GM12864 (cell line): ENCODE data around the gene SSTR5.

ENCODE experiments used
- DNase-seq: peaks from one replicate; pipeline ENCODE4 v3.0.0-alpha.2; 2011; ENCODE audit warnings: low read depth
- H3K4me3 ChIP-seq: 2 replicates; pipeline ENCODE4 v1.5.1; 2011; ENCODE audit warnings: mild to moderate bottlenecking, low read depth, low read length, control low read depth
- TF ChIP-seq, protein P1 (sequence below): IDR thresholded peaks from 2 replicates; pipeline ENCODE4 v1.5.1; 2011; ENCODE audit warnings: low read depth, mild to moderate bottlenecking, moderate library complexity, low read length, control low read depth, inconsistent platforms; ENCODE audit errors: missing control alignments

The SSTR5 gene

GRCh38 chr16:1067629-1068028 lies 4.9 kb upstream of the SSTR5 start:
- no peak overlapping the region for H3K4me3 ChIP-seq
- DNase-seq = no peak
- TF ChIP-seq, protein P1, sequence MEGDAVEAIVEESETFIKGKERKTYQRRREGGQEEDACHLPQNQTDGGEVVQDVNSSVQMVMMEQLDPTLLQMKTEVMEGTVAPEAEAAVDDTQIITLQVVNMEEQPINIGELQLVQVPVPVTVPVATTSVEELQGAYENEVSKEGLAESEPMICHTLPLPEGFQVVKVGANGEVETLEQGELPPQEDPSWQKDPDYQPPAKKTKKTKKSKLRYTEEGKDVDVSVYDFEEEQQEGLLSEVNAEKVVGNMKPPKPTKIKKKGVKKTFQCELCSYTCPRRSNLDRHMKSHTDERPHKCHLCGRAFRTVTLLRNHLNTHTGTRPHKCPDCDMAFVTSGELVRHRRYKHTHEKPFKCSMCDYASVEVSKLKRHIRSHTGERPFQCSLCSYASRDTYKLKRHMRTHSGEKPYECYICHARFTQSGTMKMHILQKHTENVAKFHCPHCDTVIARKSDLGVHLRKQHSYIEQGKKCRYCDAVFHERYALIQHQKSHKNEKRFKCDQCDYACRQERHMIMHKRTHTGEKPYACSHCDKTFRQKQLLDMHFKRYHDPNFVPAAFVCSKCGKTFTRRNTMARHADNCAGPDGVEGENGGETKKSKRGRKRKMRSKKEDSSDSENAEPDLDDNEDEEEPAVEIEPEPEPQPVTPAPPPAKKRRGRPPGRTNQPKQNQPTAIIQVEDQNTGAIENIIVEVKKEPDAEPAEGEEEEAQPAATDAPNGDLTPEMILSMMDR = no peak

DNA sequence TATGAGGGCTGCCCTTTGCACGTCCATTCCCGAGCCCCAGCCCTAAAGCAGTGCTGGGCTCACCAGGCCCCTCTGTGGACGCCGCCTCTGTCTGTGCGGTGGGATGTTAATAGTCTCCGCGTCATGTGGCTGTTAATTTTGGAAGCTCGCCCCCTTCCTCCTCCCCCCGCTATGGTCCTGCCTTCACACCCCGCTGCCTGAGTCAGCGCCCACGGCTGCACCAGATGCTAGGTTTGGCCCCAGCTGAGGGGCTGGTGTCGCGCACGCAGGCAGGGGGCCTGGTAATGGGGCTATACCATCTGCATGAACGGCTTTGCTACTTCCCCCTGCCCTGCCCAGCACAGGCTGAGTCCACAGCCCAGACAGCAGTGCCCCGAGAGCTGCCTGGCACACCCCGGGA lies 4.1 kb upstream of the SSTR5 start:
- no peak for DNase-seq
- no peak overlapping the region for H3K4me3 ChIP-seq
- TF ChIP-seq, protein P1 = no peak

- DNase-seq = no peak
- TF ChIP-seq, protein P1 = no peak
- H3K4me3 ChIP-seq = no peak overlapping the region
These were observed 3.4 kb upstream of the SSTR5 start for GRCh38 chr16:1069154-1069553.

GRCh38 chr16:1070084-1070863 lies 2.3 kb upstream of the SSTR5 start:
- no peak overlapping the region for H3K4me3 ChIP-seq
- TF ChIP-seq, protein P1 = no peak
- DNase-seq = no peak

GRCh38 chr16:1070864-1071408 lies 1.6 kb upstream of the SSTR5 start:
- TF ChIP-seq, protein P1 = no peak
- no peak for DNase-seq
- no peak overlapping the region for H3K4me3 ChIP-seq

GRCh38 chr16:1071561-1072225 lies 854 bp upstream of the SSTR5 start:
- no peak overlapping the region for H3K4me3 ChIP-seq
- TF ChIP-seq, protein P1 = no peak
- no peak for DNase-seq
